WTC11 (cell line): Measurements from ENCODE around the gene PDE1A. TPM values are rescaled to one million over a fixed set of nuclear protein-coding genes. Genes with fewer than 3 reads are reported as not detected.

Experiments used
- ATAC-seq: fragments of 200-7000 bp; cut with Tn5 transposase; 2 replicates; pipeline ENCODE4 v1.10.0; 2021; ENCODE audit warnings: mild to moderate bottlenecking, moderate library complexity
- CTCF ChIA-PET: fragments of 300-600 bp; sonication (Branson Sonifier 250); formaldehyde crosslinking; loops from one replicate; lab custom pipeline; 2021; ENCODE audit warnings: antibody characterized with exemption; lab: Charles Lee
- POLR2A ChIA-PET: fragments of 350-600 bp; sonication (Branson Sonifier 250); formaldehyde crosslinking; loops from one replicate; lab custom pipeline; 2021; ENCODE audit warnings: antibody characterized with exemption; lab: Charles Lee
- DNase-seq: peaks from one replicate; pipeline ENCODE4 v3.0.0; 2021; ENCODE audit warnings: low spot score
- H3K27ac Mint-ChIP-seq: 2 replicates; pipeline ENCODE4 v1.8.0; 2021; ENCODE audit warnings: mixed read lengths
- H3K27me3 Mint-ChIP-seq: 2 replicates; pipeline ENCODE4 v1.8.0; 2021; ENCODE audit warnings: low read depth, mild to moderate bottlenecking, moderate library complexity, mixed read lengths
- H3K36me3 Mint-ChIP-seq: 2 replicates; pipeline ENCODE4 v1.8.0; 2021; ENCODE audit warnings: mixed read lengths
- H3K4me1 Mint-ChIP-seq: 2 replicates; pipeline ENCODE4 v1.8.0; 2022; ENCODE audit warnings: mixed read lengths
- H3K4me3 Mint-ChIP-seq: 2 replicates; pipeline ENCODE4 v1.8.0; 2021; ENCODE audit warnings: mild to moderate bottlenecking, moderate library complexity, mixed read lengths
- H3K9me3 Mint-ChIP-seq: 2 replicates; pipeline ENCODE4 v1.8.0; 2021; ENCODE audit warnings: mixed read lengths
- ATF1 ChIP-seq: sonication (generic); formaldehyde crosslinking; IDR thresholded peaks from 2 replicates; pipeline ENCODE4 v1.8.1; 2023; ENCODE audit warnings: mild to moderate bottlenecking, moderate library complexity, missing genetic modification reagents
- CBFB ChIP-seq: sonication (generic); formaldehyde crosslinking; IDR thresholded peaks from 2 replicates; pipeline ENCODE4 v1.8.1; 2022; ENCODE audit warnings: mild to moderate bottlenecking, low read depth, missing genetic modification reagents
- EMX1 ChIP-seq: fragments of 250-450 bp; sonication (Bioruptor Pico); IDR thresholded peaks from 2 replicates; pipeline ENCODE4 v1.8.0; 2021; ENCODE audit warnings: mild to moderate bottlenecking
- IRF2 ChIP-seq: sonication (generic); formaldehyde crosslinking; IDR thresholded peaks from 2 replicates; pipeline ENCODE4 v1.8.0; 2022; ENCODE audit warnings: low read depth, missing genetic modification reagents, borderline replicate concordance
- MYBL2 ChIP-seq: sonication (generic); formaldehyde crosslinking; IDR thresholded peaks from 2 replicates; pipeline ENCODE4 v1.8.1; 2023; ENCODE audit warnings: mild to moderate bottlenecking, moderate library complexity, missing genetic modification reagents
- OVOL2 ChIP-seq: fragments of 250-450 bp; sonication (Bioruptor Pico); IDR thresholded peaks from 2 replicates; pipeline ENCODE4 v1.9.0; 2021; ENCODE audit warnings: mild to moderate bottlenecking, borderline replicate concordance
- SMAD3 ChIP-seq: sonication (generic); formaldehyde crosslinking; IDR thresholded peaks from 2 replicates; pipeline ENCODE4 v1.8.0; 2022; ENCODE audit warnings: missing genetic modification reagents, mild to moderate bottlenecking, borderline replicate concordance
- SMAD4 ChIP-seq: sonication (generic); formaldehyde crosslinking; IDR thresholded peaks from 2 replicates; pipeline ENCODE4 v1.8.0; 2022; ENCODE audit warnings: mild to moderate bottlenecking, missing genetic modification reagents
- TEAD4 ChIP-seq: sonication (generic); formaldehyde crosslinking; IDR thresholded peaks from 2 replicates; pipeline ENCODE4 v1.8.0; 2022; ENCODE audit warnings: mild to moderate bottlenecking, missing genetic modification reagents
- ZBTB21 ChIP-seq: sonication (generic); formaldehyde crosslinking; IDR thresholded peaks from 2 replicates; pipeline ENCODE4 v1.8.1; 2023; ENCODE audit warnings: mild to moderate bottlenecking, missing genetic modification reagents, borderline replicate concordance
- ZNF263 ChIP-seq: sonication (generic); formaldehyde crosslinking; IDR thresholded peaks from 2 replicates; pipeline ENCODE4 v1.8.1; 2022; ENCODE audit warnings: low read depth, mild to moderate bottlenecking, moderate library complexity, missing genetic modification reagents
- total RNA-seq: library from RNA; stranded (reverse); gene quantifications from 3 replicates; pipeline ENCODE4 v1.2.3, GENCODE V29; 2021
- TF ChIP-seq, protein P1 (sequence below): fragments of 250-450 bp; sonication (Bioruptor Pico); IDR thresholded peaks from 2 replicates; pipeline ENCODE4 v1.8.0; 2021; ENCODE audit warnings: mild to moderate bottlenecking
- TF ChIP-seq, protein P2 (sequence below): sonication (generic); formaldehyde crosslinking; IDR thresholded peaks from 2 replicates; pipeline ENCODE4 v1.8.0; 2022; ENCODE audit warnings: mild to moderate bottlenecking, missing genetic modification reagents
- TF ChIP-seq, protein P3 (sequence below): sonication (generic); formaldehyde crosslinking; IDR thresholded peaks from 2 replicates; pipeline ENCODE4 v1.8.0; 2023; ENCODE audit warnings: mild to moderate bottlenecking, missing genetic modification reagents
- TF ChIP-seq, protein P4 (sequence below): fragments of 250-450 bp; sonication (Bioruptor Pico); conservative IDR thresholded peaks from 2 replicates; pipeline ENCODE4 v1.9.0; 2021; ENCODE audit warnings: mild to moderate bottlenecking
- TF ChIP-seq, protein P5 (sequence below): sonication (generic); formaldehyde crosslinking; IDR thresholded peaks from 2 replicates; pipeline ENCODE4 v1.8.1; 2022; ENCODE audit warnings: low read depth, mild to moderate bottlenecking, moderate library complexity, missing genetic modification reagents, borderline replicate concordance

PDE1A gene
- total RNA-seq, 1 experiment from 2014 or later, result not detected

DNA sequence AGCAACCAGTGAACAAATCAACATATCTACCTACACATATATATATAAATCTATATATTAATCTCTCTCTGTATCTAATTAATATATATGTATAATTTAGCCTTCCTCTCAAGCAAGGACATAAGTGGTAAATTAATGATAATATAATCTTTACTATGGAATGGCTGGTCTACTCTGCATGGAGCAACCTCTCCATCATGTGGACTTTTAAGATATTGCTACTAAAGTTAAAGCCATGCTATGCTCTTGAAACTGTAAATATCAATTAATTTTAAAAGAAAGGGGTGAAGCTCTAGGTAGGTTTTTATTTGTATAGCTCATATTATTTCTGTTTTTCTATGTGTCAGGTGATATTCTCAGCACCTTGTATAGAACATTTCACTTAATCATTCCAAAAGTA lies 294.2 kb downstream of the PDE1A start (continued):
- no peak for TF ChIP-seq ZNF263 (CRISPR knock-in tag)
- TF ChIP-seq, protein P1, sequence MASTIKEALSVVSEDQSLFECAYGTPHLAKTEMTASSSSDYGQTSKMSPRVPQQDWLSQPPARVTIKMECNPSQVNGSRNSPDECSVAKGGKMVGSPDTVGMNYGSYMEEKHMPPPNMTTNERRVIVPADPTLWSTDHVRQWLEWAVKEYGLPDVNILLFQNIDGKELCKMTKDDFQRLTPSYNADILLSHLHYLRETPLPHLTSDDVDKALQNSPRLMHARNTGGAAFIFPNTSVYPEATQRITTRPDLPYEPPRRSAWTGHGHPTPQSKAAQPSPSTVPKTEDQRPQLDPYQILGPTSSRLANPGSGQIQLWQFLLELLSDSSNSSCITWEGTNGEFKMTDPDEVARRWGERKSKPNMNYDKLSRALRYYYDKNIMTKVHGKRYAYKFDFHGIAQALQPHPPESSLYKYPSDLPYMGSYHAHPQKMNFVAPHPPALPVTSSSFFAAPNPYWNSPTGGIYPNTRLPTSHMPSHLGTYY, result no peak
- TF ChIP-seq SMAD3 (CRISPR knock-in tag), result no peak
- TF ChIP-seq OVOL2, result no peak
- TF ChIP-seq, all 79 proteins: peak for 0

DNA sequence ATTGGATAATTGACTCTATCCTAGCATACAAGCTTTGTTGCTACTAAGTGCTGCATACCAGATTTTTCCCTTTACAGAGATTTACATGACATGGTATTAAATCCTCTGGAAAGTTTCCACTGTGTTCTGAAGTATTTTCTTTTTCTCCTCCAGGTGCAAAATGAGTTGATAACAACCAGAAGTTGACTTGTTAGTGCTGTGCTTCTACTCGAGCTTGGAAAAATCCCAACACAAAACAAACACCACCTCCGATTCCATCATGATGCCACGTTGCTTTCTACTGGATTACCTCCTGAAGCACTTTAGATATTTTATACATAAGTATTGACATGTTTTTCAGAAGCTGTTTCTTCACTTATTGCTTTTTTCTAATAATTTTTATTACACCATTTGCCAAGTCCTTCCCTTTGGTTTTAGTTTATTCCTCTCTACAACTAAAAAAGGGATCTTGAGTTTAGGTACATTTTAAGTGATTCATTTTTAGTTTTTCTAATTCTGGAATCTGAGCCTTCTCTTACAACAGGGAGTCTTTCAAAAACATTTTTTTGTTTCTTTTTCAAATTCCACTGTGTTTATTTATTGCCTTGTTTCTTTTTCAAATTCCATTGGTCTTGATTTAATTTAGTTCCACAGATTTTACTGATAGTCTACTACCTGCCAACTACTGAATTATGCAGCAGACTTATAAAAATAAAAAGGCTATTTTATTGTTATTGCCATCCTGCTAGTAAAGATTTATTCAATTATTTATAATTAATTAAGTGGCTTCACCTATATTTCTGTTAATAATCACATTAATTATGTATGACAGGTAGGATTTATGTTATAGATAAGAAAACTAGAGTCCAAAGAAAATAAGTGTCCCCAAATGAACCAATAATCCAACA lies 297.8 kb downstream of the PDE1A start:
- H3K9me3 Mint-ChIP-seq, result peaks cover 8% of the 10 kb centered on the region; the same call in 1 of the 2 replicates

More for the DNA sequence above, 297.8 kb downstream of the PDE1A start:
- TF ChIP-seq, protein P2, sequence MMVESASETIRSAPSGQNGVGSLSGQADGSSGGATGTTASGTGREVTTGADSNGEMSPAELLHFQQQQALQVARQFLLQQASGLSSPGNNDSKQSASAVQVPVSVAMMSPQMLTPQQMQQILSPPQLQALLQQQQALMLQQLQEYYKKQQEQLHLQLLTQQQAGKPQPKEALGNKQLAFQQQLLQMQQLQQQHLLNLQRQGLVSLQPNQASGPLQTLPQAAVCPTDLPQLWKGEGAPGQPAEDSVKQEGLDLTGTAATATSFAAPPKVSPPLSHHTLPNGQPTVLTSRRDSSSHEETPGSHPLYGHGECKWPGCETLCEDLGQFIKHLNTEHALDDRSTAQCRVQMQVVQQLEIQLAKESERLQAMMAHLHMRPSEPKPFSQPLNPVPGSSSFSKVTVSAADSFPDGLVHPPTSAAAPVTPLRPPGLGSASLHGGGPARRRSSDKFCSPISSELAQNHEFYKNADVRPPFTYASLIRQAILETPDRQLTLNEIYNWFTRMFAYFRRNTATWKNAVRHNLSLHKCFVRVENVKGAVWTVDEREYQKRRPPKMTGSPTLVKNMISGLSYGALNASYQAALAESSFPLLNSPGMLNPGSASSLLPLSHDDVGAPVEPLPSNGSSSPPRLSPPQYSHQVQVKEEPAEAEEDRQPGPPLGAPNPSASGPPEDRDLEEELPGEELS (CRISPR knock-in tag), result no peak
- TF ChIP-seq MYBL2 (CRISPR knock-in tag) (no peak), ATF1 (CRISPR knock-in tag) (no peak), ZNF263 (CRISPR knock-in tag) (no peak), IRF2 (CRISPR knock-in tag) (no peak), ZBTB21 (CRISPR knock-in tag) (no peak), EMX1 (no peak), TEAD4 (no peak), CBFB (CRISPR knock-in tag) (no peak), SMAD4 (CRISPR knock-in tag) (no peak)
- TF ChIP-seq, protein P3, sequence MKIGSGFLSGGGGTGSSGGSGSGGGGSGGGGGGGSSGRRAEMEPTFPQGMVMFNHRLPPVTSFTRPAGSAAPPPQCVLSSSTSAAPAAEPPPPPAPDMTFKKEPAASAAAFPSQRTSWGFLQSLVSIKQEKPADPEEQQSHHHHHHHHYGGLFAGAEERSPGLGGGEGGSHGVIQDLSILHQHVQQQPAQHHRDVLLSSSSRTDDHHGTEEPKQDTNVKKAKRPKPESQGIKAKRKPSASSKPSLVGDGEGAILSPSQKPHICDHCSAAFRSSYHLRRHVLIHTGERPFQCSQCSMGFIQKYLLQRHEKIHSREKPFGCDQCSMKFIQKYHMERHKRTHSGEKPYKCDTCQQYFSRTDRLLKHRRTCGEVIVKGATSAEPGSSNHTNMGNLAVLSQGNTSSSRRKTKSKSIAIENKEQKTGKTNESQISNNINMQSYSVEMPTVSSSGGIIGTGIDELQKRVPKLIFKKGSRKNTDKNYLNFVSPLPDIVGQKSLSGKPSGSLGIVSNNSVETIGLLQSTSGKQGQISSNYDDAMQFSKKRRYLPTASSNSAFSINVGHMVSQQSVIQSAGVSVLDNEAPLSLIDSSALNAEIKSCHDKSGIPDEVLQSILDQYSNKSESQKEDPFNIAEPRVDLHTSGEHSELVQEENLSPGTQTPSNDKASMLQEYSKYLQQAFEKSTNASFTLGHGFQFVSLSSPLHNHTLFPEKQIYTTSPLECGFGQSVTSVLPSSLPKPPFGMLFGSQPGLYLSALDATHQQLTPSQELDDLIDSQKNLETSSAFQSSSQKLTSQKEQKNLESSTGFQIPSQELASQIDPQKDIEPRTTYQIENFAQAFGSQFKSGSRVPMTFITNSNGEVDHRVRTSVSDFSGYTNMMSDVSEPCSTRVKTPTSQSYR (CRISPR knock-in tag), result no peak
- TF ChIP-seq, protein P4, sequence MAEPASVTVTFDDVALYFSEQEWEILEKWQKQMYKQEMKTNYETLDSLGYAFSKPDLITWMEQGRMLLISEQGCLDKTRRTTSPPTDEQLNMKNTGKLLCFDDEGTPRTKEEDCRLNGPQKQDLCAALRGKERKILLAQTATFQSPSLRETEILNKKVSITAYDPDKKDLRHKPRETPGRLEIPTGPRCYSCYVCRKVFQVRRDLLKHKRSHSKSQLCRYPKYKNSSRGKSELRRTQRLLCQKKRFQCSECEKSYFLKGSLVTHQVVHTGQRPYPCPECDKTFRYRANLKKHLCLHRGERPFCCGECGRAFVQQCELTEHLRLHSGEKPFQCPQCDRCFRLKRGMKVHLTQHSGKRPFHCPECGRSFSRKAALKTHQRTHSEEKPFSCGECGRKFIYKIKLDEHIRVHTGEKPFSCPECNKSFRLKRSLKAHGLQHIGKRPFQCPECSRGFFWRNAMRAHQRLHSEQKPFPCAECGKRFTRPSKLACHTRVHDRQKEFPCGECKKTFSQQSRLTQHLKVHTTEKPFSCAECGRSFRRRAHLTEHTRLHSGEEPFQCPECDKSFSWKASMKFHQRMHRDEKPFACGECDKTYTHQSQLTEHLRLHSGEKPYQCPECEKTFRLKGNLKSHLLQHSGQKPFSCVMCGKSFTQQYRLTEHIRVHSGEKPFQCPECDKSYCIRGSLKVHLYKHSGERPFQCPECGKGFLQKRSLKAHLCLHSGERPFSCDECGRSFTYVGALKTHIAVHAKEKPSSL, result no peak
- TF ChIP-seq, protein P5, sequence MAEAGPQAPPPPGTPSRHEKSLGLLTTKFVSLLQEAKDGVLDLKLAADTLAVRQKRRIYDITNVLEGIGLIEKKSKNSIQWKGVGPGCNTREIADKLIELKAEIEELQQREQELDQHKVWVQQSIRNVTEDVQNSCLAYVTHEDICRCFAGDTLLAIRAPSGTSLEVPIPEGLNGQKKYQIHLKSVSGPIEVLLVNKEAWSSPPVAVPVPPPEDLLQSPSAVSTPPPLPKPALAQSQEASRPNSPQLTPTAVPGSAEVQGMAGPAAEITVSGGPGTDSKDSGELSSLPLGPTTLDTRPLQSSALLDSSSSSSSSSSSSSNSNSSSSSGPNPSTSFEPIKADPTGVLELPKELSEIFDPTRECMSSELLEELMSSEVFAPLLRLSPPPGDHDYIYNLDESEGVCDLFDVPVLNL (CRISPR knock-in tag), result no peak
- H3K4me1 Mint-ChIP-seq, result no peaks in the 10 kb centered on the region
- no peaks in the 10 kb centered on the region for H3K27me3 Mint-ChIP-seq
- ATAC-seq (no peak), DNase-seq (no peak)
- ChIA-PET CTCF (no interaction called here), POLR2A (no interaction called here)
- no peak overlapping the region for H3K4me3 Mint-ChIP-seq
- H3K27ac Mint-ChIP-seq, result no peak overlapping the region
- H3K36me3 Mint-ChIP-seq, result no peaks in the 10 kb centered on the region
